Omental fat pad (tissue), 4 donors: Measurements from ENCODE around the gene TMEM63C. TPM values are rescaled to one million over a fixed set of nuclear protein-coding genes. Genes with fewer than 3 reads are reported as not detected.

Source experiments
- ATAC-seq: fragments of 150-250 bp; one replicate; pipeline ENCODE4 v1.9.1; 2016; ENCODE audit warnings: mild to moderate bottlenecking, moderate library complexity; ENCODE audit not compliant: low FRiP score
- DNase-seq: peaks from one replicate; pipeline ENCODE4 v3.0.0-alpha.2; 2019; ENCODE audit warnings: low spot score
- total RNA-seq, 4 donors: library from RNA; depleted of rRNA; stranded (reverse); fragments of >200 nt; gene quantifications; one replicate each; pipeline ENCODE4 v1.1.0, GENCODE V29; 2016
- TF ChIP-seq, protein P1 (sequence below), 3 donors: fragments of 450-650 bp; IDR thresholded peaks; one replicate each; pipeline ENCODE4 v1.5.1; 2016 to 2017; ENCODE audit warnings: antibody characterized with exemption in 3 of 3, mild to moderate bottlenecking in 3 of 3, moderate library complexity in 2 of 3

TMEM63C gene
- total RNA-seq, 4 donors from 2014 or later, result 0.13 TPM; not detected in 3

- ATAC-seq (no peak), DNase-seq (no peak)
- TF ChIP-seq, protein P1, sequence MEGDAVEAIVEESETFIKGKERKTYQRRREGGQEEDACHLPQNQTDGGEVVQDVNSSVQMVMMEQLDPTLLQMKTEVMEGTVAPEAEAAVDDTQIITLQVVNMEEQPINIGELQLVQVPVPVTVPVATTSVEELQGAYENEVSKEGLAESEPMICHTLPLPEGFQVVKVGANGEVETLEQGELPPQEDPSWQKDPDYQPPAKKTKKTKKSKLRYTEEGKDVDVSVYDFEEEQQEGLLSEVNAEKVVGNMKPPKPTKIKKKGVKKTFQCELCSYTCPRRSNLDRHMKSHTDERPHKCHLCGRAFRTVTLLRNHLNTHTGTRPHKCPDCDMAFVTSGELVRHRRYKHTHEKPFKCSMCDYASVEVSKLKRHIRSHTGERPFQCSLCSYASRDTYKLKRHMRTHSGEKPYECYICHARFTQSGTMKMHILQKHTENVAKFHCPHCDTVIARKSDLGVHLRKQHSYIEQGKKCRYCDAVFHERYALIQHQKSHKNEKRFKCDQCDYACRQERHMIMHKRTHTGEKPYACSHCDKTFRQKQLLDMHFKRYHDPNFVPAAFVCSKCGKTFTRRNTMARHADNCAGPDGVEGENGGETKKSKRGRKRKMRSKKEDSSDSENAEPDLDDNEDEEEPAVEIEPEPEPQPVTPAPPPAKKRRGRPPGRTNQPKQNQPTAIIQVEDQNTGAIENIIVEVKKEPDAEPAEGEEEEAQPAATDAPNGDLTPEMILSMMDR (IDR thresholded peaks at IDR 0.05), result no peak
These were observed 115.3 kb downstream of the TMEM63C start for GRCh38 chr14:77296906-77297305.

- ATAC-seq (no peak), DNase-seq (no peak)
- TF ChIP-seq, protein P1 (IDR thresholded peaks at IDR 0.05), result no peak
These were observed 118.2 kb downstream of the TMEM63C start for GRCh38 chr14:77299771-77300170.

- no peak for DNase-seq
- TF ChIP-seq, protein P1 (IDR thresholded peaks at IDR 0.05), result peak in 1 of 3 donors; percentile 2
- peak; percentile 13 for ATAC-seq
These were observed 119.5 kb downstream of the TMEM63C start for GRCh38 chr14:77301103-77301502.

- TF ChIP-seq, protein P1 (IDR thresholded peaks at IDR 0.05), result no peak
- ATAC-seq, result no peak
These were observed 121.3 kb downstream of the TMEM63C start for GRCh38 chr14:77302926-77303325.

DNA sequence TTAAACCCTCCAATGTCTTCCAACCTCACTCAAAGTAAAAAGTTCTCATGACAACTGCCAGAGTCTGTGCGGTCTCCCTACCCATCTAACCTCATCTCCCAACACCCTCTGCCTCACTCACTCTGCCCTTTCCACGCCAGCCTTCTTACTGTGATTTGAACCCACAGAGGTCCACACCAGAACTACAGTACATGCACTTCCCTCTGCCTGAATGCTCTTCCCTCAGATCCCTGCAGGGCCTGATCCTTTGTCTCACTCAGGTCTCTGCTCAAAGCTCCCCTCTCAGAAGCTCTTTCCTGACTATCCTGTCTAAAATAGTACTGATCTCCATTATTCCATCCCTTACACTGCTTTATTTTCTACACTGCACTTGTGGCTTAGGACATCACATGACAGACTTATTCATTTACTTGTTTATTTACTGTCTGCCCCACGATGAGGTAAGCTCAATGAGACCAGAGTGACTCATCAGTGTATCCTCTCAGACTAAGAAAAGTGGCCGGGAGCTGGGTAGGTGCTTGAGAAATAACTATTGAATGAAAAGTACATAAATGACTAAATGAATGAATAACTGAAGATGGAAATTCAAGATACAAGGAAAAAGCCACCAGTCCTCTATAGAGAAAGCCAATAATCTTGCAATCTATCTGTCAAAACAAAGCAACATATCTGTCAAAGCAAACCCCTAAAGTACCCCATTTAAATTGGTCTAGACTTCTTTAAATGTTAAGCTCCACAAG is 122.0 kb downstream of the TMEM63C start:
- ATAC-seq (peak; percentile 67), DNase-seq (no peak)
- TF ChIP-seq, protein P1 (IDR thresholded peaks at IDR 0.05), result no peak

More at GRCh38 chr14:77302926-77303325, 121.3 kb downstream of the TMEM63C start:
- no peak for DNase-seq

DNA sequence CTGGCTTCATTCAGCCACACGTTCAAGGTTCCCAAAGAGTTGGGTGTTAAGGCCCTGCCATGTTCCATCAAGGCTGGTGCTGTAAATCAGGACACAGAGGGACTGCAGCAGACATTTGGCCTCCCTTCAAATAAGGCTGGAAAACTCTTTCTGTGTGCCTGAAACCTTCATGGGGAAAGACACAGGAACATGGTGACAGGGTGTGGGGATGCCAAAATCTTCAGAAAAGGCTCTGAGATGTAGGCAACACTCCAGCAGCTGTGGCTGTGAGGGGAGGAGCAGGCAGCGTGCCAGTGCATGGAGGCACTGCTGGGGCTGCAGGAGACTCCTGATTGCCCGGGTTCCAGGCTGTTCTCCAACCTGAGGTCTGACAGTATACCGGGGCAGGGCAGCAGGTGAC is 124.1 kb downstream of the TMEM63C start:
- ATAC-seq (no peak), DNase-seq (no peak)
- TF ChIP-seq, protein P1 (IDR thresholded peaks at IDR 0.05), result no peak

DNA sequence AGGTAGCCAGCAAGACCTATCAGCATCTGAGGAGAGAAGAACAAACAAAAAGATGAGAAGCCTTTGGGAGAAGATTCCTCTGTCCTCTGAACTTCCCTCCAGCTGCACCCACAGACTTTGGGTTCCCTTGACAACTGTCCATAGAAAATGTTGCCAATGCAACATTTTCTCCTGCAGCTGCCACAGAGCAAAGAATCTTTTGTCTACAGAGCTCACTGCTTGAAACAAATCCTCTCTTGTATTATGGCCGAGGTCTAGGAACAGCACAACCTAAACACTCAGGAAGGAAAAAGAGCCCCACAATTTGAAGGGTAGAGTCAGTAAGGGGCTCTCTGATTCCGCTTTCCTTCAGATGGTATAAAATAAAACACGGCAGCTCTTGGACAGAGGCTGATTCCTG is 124.8 kb downstream of the TMEM63C start:
- ATAC-seq, result no peak
- TF ChIP-seq, protein P1 (IDR thresholded peaks at IDR 0.05), result no peak
- no peak for DNase-seq
